Placental epithelial cell (primary cell): ENCODE measurements around the gene GRIP1. TPM values are rescaled to one million over a fixed set of nuclear protein-coding genes. Genes with fewer than 3 reads are reported as not detected.

Source experiments
- small RNA-seq: library from RNA; depleted of rRNA; stranded (forward); fragments of <200 nt; gene quantifications from one replicate; pipeline ENCODE3, GENCODE V24; 2012
- total RNA-seq: library from RNA; depleted of rRNA; stranded (reverse); fragments of >200 nt; gene quantifications from 2 replicates; pipeline ENCODE4 v1.2.3, GENCODE V29; 2012

Gene GRIP1
- 2.1 and 4.7 TPM in 2 replicates for total RNA-seq

GRCh38 chr12:66678338-66679275 is at the start of gene GRIP1:
TSS of gene GRIP1 (minus strand) at chr12:66679076. CDS start at chr12:66678904, 172 bp downstream.

DNA sequence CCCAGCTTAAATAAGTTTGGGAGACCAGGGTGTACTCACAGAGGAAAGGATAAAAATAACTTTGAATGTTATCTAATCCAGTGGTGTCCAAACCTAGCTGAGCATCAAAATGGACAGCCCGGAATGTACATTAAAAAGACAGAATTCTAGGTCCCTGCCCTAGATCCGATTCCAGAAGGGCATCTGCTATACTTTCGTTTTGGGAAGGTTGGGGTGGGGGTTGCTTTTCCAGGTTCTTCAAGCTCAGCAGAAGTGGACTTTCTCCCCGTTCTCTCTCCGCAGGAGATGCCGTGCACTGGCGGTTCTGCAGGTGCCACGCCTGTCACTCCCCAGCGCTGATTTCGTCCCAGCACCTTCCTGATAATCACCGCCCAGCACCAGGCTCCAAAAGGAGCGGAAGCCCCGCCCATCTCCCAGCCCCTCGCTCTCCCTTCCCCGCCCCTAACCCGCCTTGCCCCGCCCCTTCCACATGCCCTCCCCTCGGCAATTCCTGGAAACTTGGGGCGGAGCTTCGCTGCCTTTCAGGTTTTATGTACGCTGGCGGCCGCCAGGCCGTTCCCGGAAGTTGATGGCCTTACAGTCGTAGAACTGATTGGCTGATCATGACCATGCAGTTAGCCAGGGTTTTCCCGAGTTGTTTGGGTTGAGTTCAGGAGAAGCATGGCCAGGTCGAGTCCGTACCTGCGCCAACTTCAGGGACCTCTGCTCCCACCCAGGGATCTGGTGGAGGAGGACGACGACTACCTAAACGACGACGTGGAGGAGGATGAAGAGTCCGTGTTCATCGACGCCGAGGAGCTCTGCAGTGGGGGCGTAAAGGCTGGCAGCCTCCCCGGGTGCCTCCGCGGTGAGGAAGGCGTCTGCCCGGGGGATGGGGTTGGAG is 376.7 kb downstream of the GRIP1 start, which contains the start of gene HELB:
TSS of gene HELB (plus strand) at position 550 of the 883 bp plus-strand sequence. CDS start at position 661, 111 bp downstream.

Small RNA genes within 50 kb of the gene (small RNA-seq; reads per million reads assigned to genes)
- not detected for gene OSBPL9P5
